GM21423 (cell line): ENCODE measurements around the gene SORBS2.
"Not testable (repeated sequence)": the region's sequence is repeated elsewhere in the genome, so short reads cannot be mapped to it uniquely, and the experiment has no call there.

Experiments
- ATAC-seq: cut with Tn5 transposase; IDR thresholded peaks from one replicate; pipeline ENCODE4 v1.9.1; 2021; ENCODE audit warnings: mild to moderate bottlenecking, moderate library complexity; ENCODE audit not compliant: unreplicated experiment

Gene SORBS2

GRCh38 chr4:185811509-185812364 is at the start of gene SORBS2:
SORBS2 (minus strand) TSS chr4:185812194; CDS start chr4:185690571, 121,623 bp downstream.
- peak; percentile 91 for ATAC-seq

GRCh38 chr4:185859111-185859510 is 47.1 kb upstream of the SORBS2 start:
- no peak for ATAC-seq

GRCh38 chr4:185857561-185857960 is 45.6 kb upstream of the SORBS2 start:
- ATAC-seq, result not testable (repeated sequence)

GRCh38 chr4:185853841-185854240 is 41.8 kb upstream of the SORBS2 start:
- no peak for ATAC-seq

- ATAC-seq, result no peak
Observed at GRCh38 chr4:185852961-185853360, 41.0 kb upstream of the SORBS2 start.

GRCh38 chr4:185849664-185850550 is 37.9 kb upstream of the SORBS2 start:
- no peak for ATAC-seq

GRCh38 chr4:185847352-185848097 is 35.5 kb upstream of the SORBS2 start:
- no peak for ATAC-seq

GRCh38 chr4:185846505-185847150 is 34.6 kb upstream of the SORBS2 start:
- no peak for ATAC-seq

GRCh38 chr4:185845966-185846365 is 34.0 kb upstream of the SORBS2 start:
- no peak for ATAC-seq

- ATAC-seq, result no peak
Observed at GRCh38 chr4:185841451-185841850, 29.5 kb upstream of the SORBS2 start.

- ATAC-seq, result no peak
Observed at GRCh38 chr4:185840953-185841352, 29.0 kb upstream of the SORBS2 start.

GRCh38 chr4:185840201-185840600 is 28.2 kb upstream of the SORBS2 start:
- no peak for ATAC-seq

GRCh38 chr4:185839770-185840169 is 27.8 kb upstream of the SORBS2 start:
- no peak for ATAC-seq

- no peak for ATAC-seq
Observed at GRCh38 chr4:185839194-185839712, 27.3 kb upstream of the SORBS2 start.

- ATAC-seq, result no peak
Observed at GRCh38 chr4:185838514-185839193, 26.7 kb upstream of the SORBS2 start.

- no peak for ATAC-seq
Observed at GRCh38 chr4:185838104-185838452, 26.1 kb upstream of the SORBS2 start.

GRCh38 chr4:185837415-185838103 is 25.6 kb upstream of the SORBS2 start:
- ATAC-seq, result no peak

GRCh38 chr4:185836241-185837084 is 24.5 kb upstream of the SORBS2 start:
- no peak for ATAC-seq
